ENCODE results near the gene TMEM179B. TPM values are rescaled to one million over a fixed set of nuclear protein-coding genes. Genes with fewer than 3 reads are reported as not detected.

TMEM179B gene
- total and polyA plus RNA-seq, 9 of the 15 experiments (the other 6 are each of a cell fraction or from before 2014, with no cell fraction given): 27.7 to 105 (median 37.0) TPM

DNA sequence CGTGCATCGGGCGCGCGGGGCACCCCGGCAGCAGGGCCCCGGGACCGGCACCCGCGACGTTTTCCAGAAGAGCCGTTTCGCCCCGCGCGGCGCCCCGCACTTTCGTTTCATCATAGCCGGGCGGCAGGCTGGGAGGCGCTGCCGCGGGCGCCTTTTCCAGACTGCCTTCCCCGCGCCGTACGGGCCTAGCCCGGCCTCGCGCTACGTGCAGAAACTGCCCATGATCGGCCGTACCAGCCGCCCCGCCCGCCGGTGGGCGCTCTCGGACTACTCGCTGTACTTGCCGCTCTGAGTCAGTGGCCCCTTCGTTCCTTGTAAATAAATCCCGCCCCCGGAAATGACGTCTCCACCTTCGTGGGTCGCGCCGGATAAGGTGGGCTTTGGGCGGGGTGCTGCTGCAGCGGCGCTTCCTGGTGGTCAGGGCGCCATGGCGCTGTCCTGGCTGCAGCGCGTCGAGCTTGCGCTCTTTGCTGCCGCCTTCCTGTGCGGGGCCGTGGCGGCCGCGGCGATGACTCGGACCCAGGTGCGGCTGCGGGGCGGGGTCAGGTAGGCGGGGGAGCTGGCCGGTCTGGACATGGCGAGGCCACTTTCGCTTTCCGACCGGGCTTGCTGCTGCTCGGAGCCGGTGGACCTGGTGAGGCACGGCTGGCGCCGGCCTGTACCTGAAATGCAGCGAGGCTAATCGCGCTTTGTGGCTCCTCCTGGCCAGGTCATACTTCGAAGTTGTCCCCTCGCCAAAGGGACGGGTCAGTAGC is at the start of gene TMEM179B (continued):
- TF ChIP-seq, protein P1, sequence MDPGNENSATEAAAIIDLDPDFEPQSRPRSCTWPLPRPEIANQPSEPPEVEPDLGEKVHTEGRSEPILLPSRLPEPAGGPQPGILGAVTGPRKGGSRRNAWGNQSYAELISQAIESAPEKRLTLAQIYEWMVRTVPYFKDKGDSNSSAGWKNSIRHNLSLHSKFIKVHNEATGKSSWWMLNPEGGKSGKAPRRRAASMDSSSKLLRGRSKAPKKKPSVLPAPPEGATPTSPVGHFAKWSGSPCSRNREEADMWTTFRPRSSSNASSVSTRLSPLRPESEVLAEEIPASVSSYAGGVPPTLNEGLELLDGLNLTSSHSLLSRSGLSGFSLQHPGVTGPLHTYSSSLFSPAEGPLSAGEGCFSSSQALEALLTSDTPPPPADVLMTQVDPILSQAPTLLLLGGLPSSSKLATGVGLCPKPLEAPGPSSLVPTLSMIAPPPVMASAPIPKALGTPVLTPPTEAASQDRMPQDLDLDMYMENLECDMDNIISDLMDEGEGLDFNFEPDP (CRISPR knock-in tag; IDR thresholded peaks at IDR 0.05): no peak
- TF ChIP-seq, protein P2, sequence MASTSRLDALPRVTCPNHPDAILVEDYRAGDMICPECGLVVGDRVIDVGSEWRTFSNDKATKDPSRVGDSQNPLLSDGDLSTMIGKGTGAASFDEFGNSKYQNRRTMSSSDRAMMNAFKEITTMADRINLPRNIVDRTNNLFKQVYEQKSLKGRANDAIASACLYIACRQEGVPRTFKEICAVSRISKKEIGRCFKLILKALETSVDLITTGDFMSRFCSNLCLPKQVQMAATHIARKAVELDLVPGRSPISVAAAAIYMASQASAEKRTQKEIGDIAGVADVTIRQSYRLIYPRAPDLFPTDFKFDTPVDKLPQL (IDR thresholded peaks at IDR 0.05; ENCODE audit: extremely low read depth, insufficient read length): no peak
- TF ChIP-seq HIVEP1 (CRISPR knock-in tag; IDR thresholded peaks at IDR 0.05) (no peak), ESRRA (IDR thresholded peaks at IDR 0.05; ENCODE audit: borderline replicate concordance, low read depth) (peak; percentile 60; the same call in 1 of the 2 replicates), HNRNPK (IDR thresholded peaks at IDR 0.05; ENCODE audit: low read depth, low read length, poor library complexity, severe bottlenecking) (no peak), RBBP5 (IDR thresholded peaks at IDR 0.05; ENCODE audit: borderline replicate concordance, insufficient read depth, low read length, poor library complexity, severe bottlenecking) (peak; percentile 86), SRF (CRISPR knock-in tag; IDR thresholded peaks at IDR 0.05) (peak in 1 of 2 experiments; percentile 72; a peak in 2 of 4 replicates), RBM25 (IDR thresholded peaks at IDR 0.05; ENCODE audit: low read depth, low read length, severe bottlenecking) (no peak), HMGN3 (IDR thresholded peaks at IDR 0.05; ENCODE audit: borderline replicate concordance, extremely low read depth, insufficient read length, low read depth, low read length) (peak; percentile 91), HMG20B (CRISPR knock-in tag; IDR thresholded peaks at IDR 0.05) (no peak), JUND (IDR thresholded peaks at IDR 0.05; ENCODE audit: borderline replicate concordance, low read depth, low read length) (peak; percentile 89), JUND (tag; IDR thresholded peaks at IDR 0.05; ENCODE audit: borderline replicate concordance, low read depth, low read length) (peak; percentile 73; the same call in 2 of the 3 replicates), IRF2 (CRISPR knock-in tag; IDR thresholded peaks at IDR 0.05) (peak; percentile 94; the same call in 1 of the 2 replicates), ZNF165 (CRISPR knock-in tag; IDR thresholded peaks at IDR 0.05; ENCODE audit: borderline replicate concordance) (no peak), RBM22 (IDR thresholded peaks at IDR 0.05; ENCODE audit: low read depth, low read length, poor library complexity, severe bottlenecking) (peak; percentile 38), ZNF384 (IDR thresholded peaks at IDR 0.05; ENCODE audit: low read depth, low read length) (0 out of 2 replicates have a peak, but pooled peaks have one; percentile 30), POLR2B (IDR thresholded peaks at IDR 0.05; ENCODE audit: low read depth, partially characterized antibody) (peak; percentile 94), ZNF174 (CRISPR knock-in tag; IDR thresholded peaks at IDR 0.05) (no peak), ERF (CRISPR knock-in tag; IDR thresholded peaks at IDR 0.05) (peak; percentile 78; the same call in 1 of the 2 replicates), NFXL1 (CRISPR knock-in tag; IDR thresholded peaks at IDR 0.05) (no peak)
- TF ChIP-seq, protein P3, sequence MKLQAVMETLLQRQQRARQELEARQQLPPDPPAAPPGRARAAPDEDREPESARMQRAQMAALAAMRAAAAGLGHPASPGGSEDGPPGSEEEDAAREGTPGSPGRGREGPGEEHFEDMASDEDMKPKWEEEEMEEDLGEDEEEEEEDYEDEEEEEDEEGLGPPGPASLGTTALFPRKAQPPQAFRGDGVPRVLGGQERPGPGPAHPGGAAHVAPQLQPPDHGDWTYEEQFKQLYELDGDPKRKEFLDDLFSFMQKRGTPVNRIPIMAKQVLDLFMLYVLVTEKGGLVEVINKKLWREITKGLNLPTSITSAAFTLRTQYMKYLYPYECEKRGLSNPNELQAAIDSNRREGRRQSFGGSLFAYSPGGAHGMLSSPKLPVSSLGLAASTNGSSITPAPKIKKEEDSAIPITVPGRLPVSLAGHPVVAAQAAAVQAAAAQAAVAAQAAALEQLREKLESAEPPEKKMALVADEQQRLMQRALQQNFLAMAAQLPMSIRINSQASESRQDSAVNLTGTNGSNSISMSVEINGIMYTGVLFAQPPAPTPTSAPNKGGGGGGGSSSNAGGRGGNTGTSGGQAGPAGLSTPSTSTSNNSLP (IDR thresholded peaks at IDR 0.05; ENCODE audit: borderline replicate concordance, low read depth, low read length): no peak
- TF ChIP-seq, protein P4, sequence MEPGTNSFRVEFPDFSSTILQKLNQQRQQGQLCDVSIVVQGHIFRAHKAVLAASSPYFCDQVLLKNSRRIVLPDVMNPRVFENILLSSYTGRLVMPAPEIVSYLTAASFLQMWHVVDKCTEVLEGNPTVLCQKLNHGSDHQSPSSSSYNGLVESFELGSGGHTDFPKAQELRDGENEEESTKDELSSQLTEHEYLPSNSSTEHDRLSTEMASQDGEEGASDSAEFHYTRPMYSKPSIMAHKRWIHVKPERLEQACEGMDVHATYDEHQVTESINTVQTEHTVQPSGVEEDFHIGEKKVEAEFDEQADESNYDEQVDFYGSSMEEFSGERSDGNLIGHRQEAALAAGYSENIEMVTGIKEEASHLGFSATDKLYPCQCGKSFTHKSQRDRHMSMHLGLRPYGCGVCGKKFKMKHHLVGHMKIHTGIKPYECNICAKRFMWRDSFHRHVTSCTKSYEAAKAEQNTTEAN (CRISPR knock-in tag; IDR thresholded peaks at IDR 0.05): 0 out of 2 replicates have a peak, but pooled peaks have one; percentile 20
